OCI-LY7 (cell line): Measurements from ENCODE around the gene DCTN1. TPM values are rescaled to one million over a fixed set of nuclear protein-coding genes. Genes with fewer than 3 reads are reported as not detected.

ENCODE experiments used
- BruUV-seq: library from RNA; stranded (reverse); fragments of 400-500 nt; replicated peaks from 2 replicates; lab custom pipeline; 2021; lab: Mats Ljungman, UMichigan
- CTCF ChIA-PET: fragments of 300-600 bp; sonication (Branson Sonifier 250); formaldehyde crosslinking; loops from one replicate; lab custom pipeline; 2022; ENCODE audit warnings: antibody characterized with exemption; ENCODE audit not compliant: unreplicated experiment; lab: Charles Lee
- POLR2A ChIA-PET: fragments of 300-600 bp; sonication (Branson Sonifier 250); formaldehyde crosslinking; loops from one replicate; lab custom pipeline; 2022; ENCODE audit warnings: antibody characterized with exemption; lab: Charles Lee
- DNase-seq: peaks from one replicate; pipeline ENCODE4 v3.0.0-alpha.2; 2015; ENCODE audit warnings: low spot score
- H2AFZ ChIP-seq: fragments of 200-600 bp; sonication (generic), shearing (Covaris generic); 2 replicates; pipeline ENCODE4 v1.6.1; 2014; ENCODE audit warnings: mild to moderate bottlenecking, antibody characterized with exemption, low read length, moderate library complexity
- H3K27ac ChIP-seq: fragments of 200-600 bp; sonication (generic); 2 replicates; pipeline ENCODE4 v1.5.1; 2014; ENCODE audit warnings: mixed run types, low read depth, mild to moderate bottlenecking, moderate library complexity, low read length, inconsistent platforms; ENCODE audit not compliant: poor library complexity, severe bottlenecking
- H3K36me3 ChIP-seq: fragments of 200-600 bp; sonication (generic); 2 replicates; pipeline ENCODE4 v1.6.1; 2014; ENCODE audit warnings: mild to moderate bottlenecking, antibody characterized with exemption, low read length, moderate library complexity, mixed read lengths; ENCODE audit not compliant: insufficient read depth
- H3K4me1 ChIP-seq: fragments of 200-600 bp; sonication (generic); 2 replicates; pipeline ENCODE4 v1.5.1; 2014; ENCODE audit warnings: mild to moderate bottlenecking, low read length; ENCODE audit not compliant: insufficient read depth, poor library complexity, severe bottlenecking
- H3K4me2 ChIP-seq: fragments of 200-600 bp; sonication (generic); 2 replicates; pipeline ENCODE4 v1.6.1; 2014; ENCODE audit warnings: mild to moderate bottlenecking, low read length
- H3K4me3 ChIP-seq: fragments of 200-600 bp; sonication (generic); 2 replicates; pipeline ENCODE4 v1.5.1; 2014; ENCODE audit warnings: mild to moderate bottlenecking, low read depth, low read length; ENCODE audit not compliant: poor library complexity, severe bottlenecking
- H3K79me2 ChIP-seq: fragments of 200-600 bp; sonication (generic); 2 replicates; pipeline ENCODE4 v1.6.1; 2016; ENCODE audit warnings: low read depth, mild to moderate bottlenecking, low read length, moderate library complexity, mixed read lengths; ENCODE audit not compliant: insufficient read depth
- H3K9me2 ChIP-seq: fragments of 200-600 bp; sonication (generic); 2 replicates; pipeline ENCODE4 v1.6.1; 2016; ENCODE audit warnings: mild to moderate bottlenecking, low read length, mixed read lengths; ENCODE audit not compliant: insufficient read depth
- H3K9me3 ChIP-seq: fragments of 200-600 bp; sonication (generic); 2 replicates; pipeline ENCODE4 v1.6.1; 2014; ENCODE audit warnings: mild to moderate bottlenecking, mixed run types, low read length, mixed read lengths
- H4K20me1 ChIP-seq: fragments of 200-600 bp; sonication (generic); 2 replicates; pipeline ENCODE4 v1.6.1; 2014; ENCODE audit warnings: mild to moderate bottlenecking, antibody characterized with exemption, low read length, moderate library complexity, mixed read lengths; ENCODE audit not compliant: insufficient read depth
- CTCF ChIP-seq: fragments of 200-600 bp; sonication (generic); conservative IDR thresholded peaks from 2 replicates; pipeline ENCODE4 v1.5.1; 2014; ENCODE audit warnings: mild to moderate bottlenecking, antibody characterized with exemption, low read length, moderate library complexity, mixed read lengths
- EZH2phosphoT487 ChIP-seq: fragments of 200-600 bp; sonication (generic); IDR thresholded peaks from 2 replicates; pipeline ENCODE4 v1.6.1; 2018; ENCODE audit warnings: low read depth, borderline replicate concordance, mild to moderate bottlenecking, mixed run types, antibody characterized with exemption, low read length, moderate library complexity, mixed read lengths
- intact Hi-C: fragments of 100-400 bp; cut with micrococcal nuclease; formaldehyde crosslinking; loops from one replicate; pipeline ENCODE4 v1.10.0; 2022; ENCODE audit not compliant: unreplicated experiment
- total RNA-seq, 2 experiments: library from RNA; depleted of rRNA in 1 of 2; stranded (reverse); fragments of >200 nt in 1 of 2; shearing (Covaris generic) in 1 of 2; gene quantifications; 2 replicates each; pipeline ENCODE4 v1.2.3, GENCODE V29; 2014 to 2022

DCTN1 gene
- total RNA-seq, 2 experiments from 2014 or later = 45.5 to 100 TPM

- DNase-seq = no peak
- Histone ChIP-seq H3K9me2 (no peaks in the 10 kb centered on the region), H3K4me2 (no peak overlapping the region), H3K4me3 (no peak overlapping the region), H3K36me3 (no peaks in the 10 kb centered on the region), H3K4me1 (no peaks in the 10 kb centered on the region), H2AFZ (no peak overlapping the region), H3K27ac (no peak overlapping the region), H3K79me2 (no peaks in the 10 kb centered on the region), H3K9me3 (no peaks in the 10 kb centered on the region), H4K20me1 (no peaks in the 10 kb centered on the region)
- TF ChIP-seq EZH2phosphoT487 (no peak), CTCF (no peak)
- no TSS peak for BruUV-seq
- CTCF ChIA-PET = no interaction called here
- POLR2A ChIA-PET = no interaction called here
- intact Hi-C loops = no loop called here
Observed at GRCh38 chr2:74349889-74350288, 30.2 kb downstream of the DCTN1 start.

DNA sequence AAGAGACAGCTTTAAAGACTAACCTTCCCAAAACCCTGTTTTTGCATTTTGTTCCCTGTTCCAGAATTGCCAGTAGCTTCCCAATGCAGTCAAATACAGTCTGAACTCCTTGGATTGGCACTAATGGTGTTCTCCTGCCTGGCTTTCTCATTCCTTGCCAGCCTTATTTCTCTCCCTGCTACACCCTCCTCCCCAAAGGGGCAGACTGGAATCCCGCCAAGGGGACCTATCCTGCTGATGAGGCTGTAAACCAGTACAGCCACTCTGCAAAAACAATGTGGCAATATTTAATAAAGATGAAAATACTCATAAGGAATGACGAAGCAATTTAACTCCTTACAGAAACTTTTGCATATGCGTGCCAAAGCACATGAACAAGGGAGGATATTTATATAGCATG, 32.4 kb downstream of the DCTN1 start:
- Histone ChIP-seq H3K27ac (no peak overlapping the region), H3K4me1 (no peaks in the 10 kb centered on the region), H3K79me2 (no peaks in the 10 kb centered on the region), H3K4me3 (no peak overlapping the region), H3K9me2 (no peaks in the 10 kb centered on the region), H3K36me3 (no peaks in the 10 kb centered on the region), H3K4me2 (no peak overlapping the region), H2AFZ (no peak overlapping the region), H4K20me1 (no peaks in the 10 kb centered on the region), H3K9me3 (no peaks in the 10 kb centered on the region)
- POLR2A ChIA-PET = interaction anchor here (0.5 kb wide), 1 partner anchor 166 kb away, joined by 4 read pairs; no protein-coding TSS in a partner anchor
- CTCF ChIA-PET = no interaction called here
- TF ChIP-seq EZH2phosphoT487 = no peak
- no TSS peak for BruUV-seq
- DNase-seq = no peak
- intact Hi-C loops = no loop called here

DNA sequence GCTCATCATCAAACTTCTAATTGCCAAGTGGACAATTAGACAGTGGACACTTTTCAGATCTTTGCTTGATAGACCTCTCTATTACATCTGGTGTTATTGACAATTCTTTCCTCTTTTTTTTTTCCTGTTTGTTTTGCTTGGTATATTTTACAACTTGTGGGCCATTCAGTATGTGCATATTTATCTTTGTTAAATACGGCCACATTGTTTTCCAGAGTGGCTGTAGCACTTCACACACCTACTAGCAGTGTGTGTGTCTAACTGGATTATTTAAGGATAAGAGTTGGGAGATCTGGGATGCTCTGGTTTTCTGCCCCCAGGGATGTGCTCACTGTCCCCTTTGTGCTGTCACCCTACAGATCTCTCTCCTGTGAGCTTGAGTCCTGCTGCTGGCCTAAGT, 32.8 kb downstream of the DCTN1 start:
- no peaks in the 10 kb centered on the region for H3K4me1 ChIP-seq
- H3K4me2 ChIP-seq = no peak overlapping the region
- H3K27ac ChIP-seq = no peak overlapping the region
- no TSS peak for BruUV-seq
- no peaks in the 10 kb centered on the region for H3K9me2 ChIP-seq
- H2AFZ ChIP-seq = no peak overlapping the region
- intact Hi-C loops = no loop called here
- no peaks in the 10 kb centered on the region for H3K79me2 ChIP-seq
- no peaks in the 10 kb centered on the region for H3K36me3 ChIP-seq
- no peaks in the 10 kb centered on the region for H3K9me3 ChIP-seq
- DNase-seq = no peak
- ChIA-PET CTCF (no interaction called here), POLR2A (interaction anchor here (0.6 kb wide), 1 partner anchor 16 kb away, joined by 9 read pairs; no protein-coding TSS in a partner anchor)
- H3K4me3 ChIP-seq = no peak overlapping the region
- no peaks in the 10 kb centered on the region for H4K20me1 ChIP-seq
- TF ChIP-seq EZH2phosphoT487 = no peak
- no peak for TF ChIP-seq CTCF
